Measurements from ENCODE around the gene CYP3A5. TPM values are rescaled to one million over a fixed set of nuclear protein-coding genes. Genes with fewer than 3 reads are reported as not detected.

CYP3A5 gene
- total RNA-seq, 1 experiment from 2014 or later: not detected

GRCh38 chr7:99709838-99710578 lies 30.2 kb upstream of the CYP3A5 start:
- no peak overlapping the region for H4K91ac ChIP-seq (ENCODE audit: insufficient read length, low read depth, low read length)
- Mint-ChIP-seq H3K36me3 (ENCODE audit: insufficient read depth in 1 of 3, low read depth in 3 of 3) (no peaks in the 10 kb centered on the region), H3K9me3 (peaks cover 0 to 5% of the 10 kb centered on the region in 2 experiments; a peak in 1 of 5 replicates), H3K4me1 (no peaks in the 10 kb centered on the region; a peak in 1 of 4 replicates), H3K4me3 (peak overlapping the region in 1 of 2 experiments; percentile 49; a peak in 1 of 5 replicates), H3K27me3 (ENCODE audit: low read depth) (peaks cover 7% of the 10 kb centered on the region), H3K27ac (no peak overlapping the region)
- no peak overlapping the region for H3K9ac ChIP-seq (ENCODE audit: extremely low read depth, insufficient read length, low read length)
- H4K5ac ChIP-seq (ENCODE audit: insufficient read length, low read depth, low read length): no peak overlapping the region
- no peak overlapping the region for H2BK120ac ChIP-seq (ENCODE audit: low read depth, low read length, poor library complexity, severe bottlenecking)
- no peak overlapping the region for H2AFZ ChIP-seq (ENCODE audit: low read length)
- no peak overlapping the region for H3K4me2 ChIP-seq (ENCODE audit: insufficient read depth, insufficient read length, low read length)
- no peak overlapping the region for H2BK5ac ChIP-seq (ENCODE audit: insufficient read length, low read length)
- H3K23ac ChIP-seq (ENCODE audit: insufficient read length, low read depth, low read length): no peak overlapping the region
- H3K4ac ChIP-seq (ENCODE audit: low read depth, low read length): no peak overlapping the region
- H2BK20ac ChIP-seq (ENCODE audit: low read depth, low read length, poor library complexity, severe bottlenecking): no peak overlapping the region
- H3K79me1 ChIP-seq (ENCODE audit: insufficient read depth, low read depth, low read length, poor library complexity, severe bottlenecking): no peaks in the 10 kb centered on the region
- H2BK15ac ChIP-seq (ENCODE audit: low read depth, low read length): no peak overlapping the region
- no peak overlapping the region for H3T11ph ChIP-seq (ENCODE audit: low read length)
- DNase-seq: no peak
- H3K56ac ChIP-seq (ENCODE audit: insufficient read length, low read depth, low read length): no peak overlapping the region
- H3K18ac ChIP-seq (ENCODE audit: insufficient read length, low read depth, low read length): no peak overlapping the region
- no peaks in the 10 kb centered on the region for H3K23me2 ChIP-seq (ENCODE audit: insufficient read length, low read depth, low read length, poor library complexity, severe bottlenecking)
- no peaks in the 10 kb centered on the region for H3K4me1 ChIP-seq (ENCODE audit: insufficient read depth, low read length)
- H2AK5ac ChIP-seq (ENCODE audit: insufficient read length, low read length): no peak overlapping the region
- peaks cover 11% of the 10 kb centered on the region for H3K9me3 ChIP-seq (ENCODE audit: control insufficient read depth, low read depth, low read length)
- no peaks in the 10 kb centered on the region for H4K20me1 ChIP-seq (ENCODE audit: control insufficient read depth, insufficient read depth, insufficient read length)
- H2BK12ac ChIP-seq (ENCODE audit: insufficient read length, low read depth, low read length): no peak overlapping the region
- no peak overlapping the region for H3K14ac ChIP-seq (ENCODE audit: insufficient read depth, low read length)
- H3K79me2 ChIP-seq (ENCODE audit: insufficient read depth, low read length): no peaks in the 10 kb centered on the region
- H3K27me3 ChIP-seq (ENCODE audit: insufficient read depth, low read length): no peaks in the 10 kb centered on the region
- H4K8ac ChIP-seq (replicated peaks; ENCODE audit: insufficient read length, low read depth, low read length): no peak overlapping the region
- H3K27ac ChIP-seq (ENCODE audit: insufficient read length, low read depth, low read length): no peak overlapping the region
- no CpG with 5 or more reads among the region's 2 CpGs for WGBS (ENCODE audit: extremely low coverage, insufficient read length, low lambda C conversion rate)
- TF ChIP-seq CTCF (conservative IDR thresholded peaks at IDR 0.05): no peak
